IMR-90 (cell line): Measurements from ENCODE around the gene IGFBP6. TPM values are rescaled to one million over a fixed set of nuclear protein-coding genes. Genes with fewer than 3 reads are reported as not detected.

ENCODE experiments used
- ATAC-seq: fragments of 200-7000 bp; cut with Tn5 transposase; 2 replicates; pipeline ENCODE4 v1.9.1; 2020; ENCODE audit warnings: low read depth, mild to moderate bottlenecking, moderate library complexity
- BruUV-seq: library from RNA; stranded (reverse); fragments of 400-500 nt; replicated peaks from 2 replicates; lab custom pipeline; 2021; lab: Mats Ljungman, UMichigan
- CTCF ChIA-PET: fragments of 300-600 bp; formaldehyde crosslinking; extraction: SDS; loops from one replicate; lab custom pipeline; 2021; ENCODE audit warnings: antibody characterized with exemption; lab: Yijun Ruan, JAX
- POLR2A ChIA-PET: fragments of 300-600 bp; sonication (Branson Sonifier 250); formaldehyde crosslinking; loops from one replicate; lab custom pipeline; 2022; ENCODE audit warnings: antibody characterized with exemption; ENCODE audit not compliant: unreplicated experiment; lab: Charles Lee
- DNase-seq: peaks from one replicate; pipeline ENCODE4 v3.0.0; 2013
- H2AFZ ChIP-seq: replicated peaks from 2 replicates; pipeline ENCODE3; 2013; ENCODE audit warnings: low read length, mild to moderate bottlenecking; ENCODE audit not compliant: poor library complexity
- H2AK5ac ChIP-seq: 2 replicates; pipeline ENCODE4 v1.6.1; 2013; ENCODE audit warnings: low read depth, low read length, inconsistent platforms
- H2AK9ac ChIP-seq: replicated peaks from 2 replicates; pipeline ENCODE3; 2013; ENCODE audit warnings: mild to moderate bottlenecking, low read depth, low read length, moderate library complexity; ENCODE audit not compliant: poor library complexity
- H2BK120ac ChIP-seq: 2 replicates; pipeline ENCODE4 v1.6.1; 2013; ENCODE audit warnings: low read depth, low read length, inconsistent platforms
- H2BK15ac ChIP-seq: 3 replicates; pipeline ENCODE4 v1.6.1; 2013; ENCODE audit warnings: low read depth, low read length, inconsistent platforms
- H2BK20ac ChIP-seq: 2 replicates; pipeline ENCODE4 v1.6.1; 2013; ENCODE audit warnings: low read depth, mild to moderate bottlenecking, inconsistent platforms, low read length, moderate library complexity
- H2BK5ac ChIP-seq: 2 replicates; pipeline ENCODE4 v1.6.1; 2013; ENCODE audit warnings: mild to moderate bottlenecking, low read depth, low read length, inconsistent platforms; ENCODE audit not compliant: poor library complexity, severe bottlenecking
- H3K14ac ChIP-seq: replicated peaks from 2 replicates; pipeline ENCODE4 v1.6.1; 2013; ENCODE audit warnings: low read depth, low read length, inconsistent platforms
- H3K18ac ChIP-seq: 2 replicates; pipeline ENCODE4 v1.6.1; 2013; ENCODE audit warnings: low read depth, low read length, control low read depth
- H3K23ac ChIP-seq: 2 replicates; pipeline ENCODE4 v1.6.1; 2013; ENCODE audit warnings: low read depth, low read length, inconsistent platforms
- H3K27ac ChIP-seq: 2 replicates; pipeline ENCODE4 v1.5.1; 2013; ENCODE audit warnings: mild to moderate bottlenecking, control low read depth, low read length; ENCODE audit not compliant: insufficient read depth
- H3K27me3 ChIP-seq: 2 replicates; pipeline ENCODE4 v1.6.1; 2013; ENCODE audit warnings: low read length; ENCODE audit not compliant: control insufficient read depth, insufficient read depth
- H3K36me3 ChIP-seq: 2 replicates; pipeline ENCODE4 v1.6.1; 2013; ENCODE audit warnings: low read length, mixed read lengths; ENCODE audit not compliant: control insufficient read depth, insufficient read depth
- H3K4ac ChIP-seq: 2 replicates; pipeline ENCODE4 v1.6.1; 2013; ENCODE audit warnings: low read depth, low read length, inconsistent platforms
- H3K4me1 ChIP-seq: 2 replicates; pipeline ENCODE4 v1.6.1; 2013; ENCODE audit warnings: low read length, mixed read lengths; ENCODE audit not compliant: control insufficient read depth, insufficient read depth
- H3K4me2 ChIP-seq: 2 replicates; pipeline ENCODE4 v1.6.1; 2013; ENCODE audit warnings: low read depth, mild to moderate bottlenecking, control low read depth, low read length, moderate library complexity
- H3K4me3 ChIP-seq: 2 replicates; pipeline ENCODE4 v1.5.1; 2013; ENCODE audit warnings: low read depth, mild to moderate bottlenecking, control low read depth, low read length, moderate library complexity; ENCODE audit not compliant: insufficient read depth
- H3K56ac ChIP-seq: 2 replicates; pipeline ENCODE4 v1.6.1; 2013; ENCODE audit warnings: low read length, inconsistent platforms; ENCODE audit not compliant: insufficient read depth; ENCODE audit errors: extremely low read depth
- H3K79me1 ChIP-seq, 2 experiments: 2 replicates each; pipeline ENCODE4 v1.6.1; 2013; ENCODE audit warnings: low read length in 2 of 2, inconsistent platforms in 1 of 2, low read depth in 1 of 2
- H3K9ac ChIP-seq: 2 replicates; pipeline ENCODE4 v1.6.1; 2013; ENCODE audit warnings: low read depth, low read length, control low read depth
- H3K9me1 ChIP-seq: 2 replicates; pipeline ENCODE4 v1.6.1; 2013; ENCODE audit warnings: low read length, inconsistent platforms; ENCODE audit not compliant: insufficient read depth
- H3K9me3 ChIP-seq: 2 replicates; pipeline ENCODE4 v1.6.1; 2013; ENCODE audit warnings: low read length; ENCODE audit not compliant: control insufficient read depth, insufficient read depth
- H4K20me1 ChIP-seq: 2 replicates; pipeline ENCODE4 v1.6.1; 2013; ENCODE audit warnings: low read length, inconsistent platforms; ENCODE audit not compliant: insufficient read depth
- H4K5ac ChIP-seq: 2 replicates; pipeline ENCODE4 v1.6.1; 2013; ENCODE audit warnings: mild to moderate bottlenecking, low read depth, low read length, control low read depth
- H4K8ac ChIP-seq, 2 experiments: 2 replicates each; pipeline ENCODE4 v1.6.1; 2013; ENCODE audit warnings: low read depth in 2 of 2, low read length in 2 of 2, control low read depth in 1 of 2, inconsistent platforms in 1 of 2
- H4K91ac ChIP-seq: 2 replicates; pipeline ENCODE4 v1.6.1; 2013; ENCODE audit warnings: low read depth, low read length, inconsistent platforms; ENCODE audit not compliant: insufficient read depth
- CEBPB ChIP-seq: IDR thresholded peaks from 2 replicates; pipeline ENCODE4 v1.6.1; 2012; ENCODE audit warnings: low read depth, low read length, improper control_type of control experiment
- MAFK ChIP-seq: IDR thresholded peaks from 2 replicates; pipeline ENCODE4 v1.6.1; 2012; ENCODE audit warnings: low read depth, low read length, improper control_type of control experiment
- NFE2L2 ChIP-seq: fragments of 150-350 bp; IDR thresholded peaks from 2 replicates; pipeline ENCODE4 v1.6.1; 2016; ENCODE audit warnings: low read depth, mild to moderate bottlenecking, low read length
- WGBS, 2 experiments: methylation state at CpG; one replicate each; pipeline versions ENCODE4 v1.1.5 to v1.1.7; 2013; ENCODE audit warnings: missing lambda C conversion rate in 2 of 2; ENCODE audit not compliant: insufficient read length in 1 of 2; ENCODE audit errors: extremely low coverage in 2 of 2; 5-methylcytosine and 5-hydroxymethylcytosine counted together
- dilution Hi-C: fragments of 300-500 bp; cut with HindIII; formaldehyde crosslinking; loops from one replicate; pipeline ENCODE4 v1.14.3; 2018; ENCODE audit warnings: low sequenced_read_pairs; ENCODE audit not compliant: unreplicated experiment
- in situ Hi-C: fragments of 300-500 bp; cut with MboI; formaldehyde crosslinking; loops from 3 replicates; pipeline ENCODE4 v1.14.3; 2019; ENCODE audit warnings: low sequenced_read_pairs, inconsistent platforms, mixed read lengths
- intact Hi-C: fragments of 100-400 bp; cut with micrococcal nuclease; formaldehyde crosslinking; loops from 2 replicates; pipeline ENCODE4 v1.10.0; 2022
- polyA plus RNA-seq, 3 experiments: library from polyadenylated mRNA; depleted of rRNA; stranded (reverse); fragments of >200 nt; gene quantifications; 2 replicates each; pipeline ENCODE4 v1.2.3, GENCODE V29; 2012; ENCODE audit warnings: low replicate concordance in 1 of 3
- total RNA-seq: library from RNA; depleted of rRNA; stranded (reverse); fragments of >200 nt; gene quantifications from 2 replicates; pipeline ENCODE4 v1.2.3, GENCODE V29; 2012

Gene IGFBP6
- total and polyA plus RNA-seq, 2 of the 4 experiments (the other 2 are of a cell fraction), result 124 to 337 TPM

DNA sequence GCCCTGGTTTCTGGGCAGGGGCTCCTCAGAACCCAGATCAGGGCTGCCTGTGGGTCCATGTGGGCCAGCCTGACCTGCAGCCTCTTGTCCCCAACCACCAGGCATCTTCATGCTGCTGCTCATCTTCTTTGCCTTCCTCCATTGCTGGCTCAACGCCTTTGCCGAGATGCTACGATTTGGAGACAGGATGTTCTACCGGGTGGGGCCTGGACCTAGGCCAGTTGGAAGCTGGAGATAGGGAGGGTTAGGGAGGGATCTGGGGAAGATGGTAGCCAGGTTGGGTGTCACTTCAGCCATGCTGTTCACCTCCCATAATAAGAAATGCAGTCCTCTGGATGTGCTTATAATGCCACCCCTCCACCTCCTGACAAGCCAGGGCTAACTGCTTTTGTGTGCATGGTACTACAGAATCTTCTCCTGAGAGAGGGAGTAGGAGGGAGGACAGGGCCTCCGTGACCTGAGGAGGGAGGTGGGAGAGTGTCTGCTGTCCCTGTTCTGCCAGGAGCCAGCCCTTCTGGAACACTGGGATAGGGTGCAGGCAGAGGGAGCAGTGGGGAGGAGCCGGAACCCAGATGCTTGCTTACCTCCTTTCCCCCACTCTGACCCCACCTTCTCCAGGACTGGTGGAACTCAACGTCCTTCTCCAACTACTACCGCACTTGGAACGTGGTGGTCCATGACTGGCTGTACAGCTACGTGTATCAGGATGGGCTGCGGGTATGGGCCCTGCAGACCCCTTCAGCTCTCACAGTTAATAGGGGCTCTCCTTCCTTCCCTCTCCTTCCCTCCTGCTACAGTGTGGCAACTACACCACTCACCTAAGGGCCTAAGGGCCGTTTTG, 23.4 kb downstream of the IGFBP6 start (continued):
- TF ChIP-seq NFE2L2, result no peak

GRCh38 chr12:53122961-53123468, 25.5 kb downstream of the IGFBP6 start:
- CTCF ChIA-PET, result no interaction called here

More at GRCh38 chr12:53122961-53123468, 25.5 kb downstream of the IGFBP6 start:
- Histone ChIP-seq H2BK5ac (no peak overlapping the region), H3K9me1 (peaks cover 10% of the 10 kb centered on the region), H2AK9ac (peak overlapping the region; percentile 3), H3K27me3 (peaks cover 4% of the 10 kb centered on the region; the same call in 1 of the 2 replicates), H3K9me3 (no peaks in the 10 kb centered on the region), H2BK20ac (no peak overlapping the region), H3K9ac (no peak overlapping the region), H3K4me1 (peaks cover 3% of the 10 kb centered on the region; the same call in 1 of the 2 replicates), H2BK120ac (no peak overlapping the region), H2AK5ac (no peak overlapping the region), H3K18ac (no peak overlapping the region), H3K4ac (no peak overlapping the region), H4K20me1 (no peaks in the 10 kb centered on the region), H3K14ac (no peak overlapping the region), H2BK15ac (no peak overlapping the region), H2AFZ (peak overlapping the region; percentile 3), H4K91ac (no peak overlapping the region), H3K23ac (no peak overlapping the region), H3K79me1 (no peaks in the 10 kb centered on the region), H3K36me3 (no peaks in the 10 kb centered on the region), H3K4me3 (no peak overlapping the region), H4K5ac (no peak overlapping the region), H4K8ac (no peak overlapping the region), H3K56ac (no peak overlapping the region), H3K4me2 (no peak overlapping the region), H3K27ac (no peak overlapping the region)
- no peak; the same call in 1 of the 2 replicates for ATAC-seq
- dilution Hi-C loops, result no loop called here
- TF ChIP-seq MAFK (no peak), CEBPB (no peak)
- BruUV-seq, result no TSS peak
- POLR2A ChIA-PET, result no interaction called here
- intact Hi-C loops, result no loop called here
- WGBS, 2 experiments, result 92% methylated on average over 2 of the region's 10 CpGs; no CpG with 5 or more reads in 1 of the 2 experiments
- in situ Hi-C loops, result no loop called here
- peak; percentile 35 for DNase-seq
